ENCODE results near the gene PPM1B. TPM values are rescaled to one million over a fixed set of nuclear protein-coding genes. Genes with fewer than 3 reads are reported as not detected.
"Not testable (repeated sequence)": the region's sequence is repeated elsewhere in the genome, so short reads cannot be mapped to it uniquely, and the experiment has no call there.

The PPM1B gene
- total RNA-seq, 1 experiment from 2014 or later = 33.8 TPM

GRCh38 chr2:44163777-44164176, 4.9 kb upstream of the PPM1B start:
- DNase-seq (ENCODE audit: low spot score) = no peak

DNA sequence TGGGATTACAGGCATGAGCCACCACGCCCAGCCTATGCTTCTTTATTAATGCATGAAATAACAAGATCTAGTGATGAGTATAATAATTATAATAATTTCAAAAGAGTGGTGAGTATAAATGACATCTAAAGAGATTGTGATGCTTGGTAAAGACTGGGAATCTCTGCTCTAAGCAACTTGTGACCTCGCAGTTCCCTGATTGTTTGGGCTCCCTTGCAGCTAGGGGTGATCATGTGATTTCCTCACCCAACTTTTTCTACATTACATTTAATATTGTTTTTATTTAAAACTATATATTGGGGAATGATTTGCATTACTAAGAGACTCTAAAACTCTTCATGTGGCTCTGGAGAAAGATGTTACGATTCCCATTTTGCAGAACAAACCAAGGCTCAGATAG, 4.1 kb upstream of the PPM1B start:
- no peak for DNase-seq (ENCODE audit: low spot score)

- no peak for DNase-seq (ENCODE audit: low spot score)
Measured at GRCh38 chr2:44166096-44166495, 2.6 kb upstream of the PPM1B start.

- no peak for DNase-seq (ENCODE audit: low spot score)
Measured at GRCh38 chr2:44167311-44167907, 1.3 kb upstream of the PPM1B start.

GRCh38 chr2:44167908-44168680, 581 bp upstream of the PPM1B start:
- DNase-seq (ENCODE audit: low spot score) = peak; percentile 100

GRCh38 chr2:44169155-44169898, 652 bp downstream of the PPM1B start:
- peak; percentile 48 for DNase-seq (ENCODE audit: low spot score)

DNA sequence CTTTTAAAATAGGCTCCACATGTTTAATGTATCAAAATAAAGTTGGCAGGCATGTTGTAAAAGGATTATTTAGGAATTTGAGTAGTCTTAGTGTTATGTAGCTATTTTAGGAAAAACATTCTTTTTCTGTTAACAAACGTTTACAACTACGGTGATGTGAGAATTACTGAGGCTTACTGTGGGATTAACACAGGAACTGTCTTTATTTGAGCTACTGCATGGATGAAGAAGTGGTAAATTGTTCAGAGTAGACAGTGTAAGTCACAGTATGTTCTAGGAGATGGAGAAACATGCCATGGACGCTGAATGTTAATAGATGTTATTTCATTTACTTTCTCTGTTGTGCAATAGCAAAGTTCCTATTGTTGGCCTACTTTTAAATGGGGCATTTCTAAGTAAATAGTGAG, 1.6 kb downstream of the PPM1B start:
- DNase-seq (ENCODE audit: low spot score) = peak; percentile 18

DNA sequence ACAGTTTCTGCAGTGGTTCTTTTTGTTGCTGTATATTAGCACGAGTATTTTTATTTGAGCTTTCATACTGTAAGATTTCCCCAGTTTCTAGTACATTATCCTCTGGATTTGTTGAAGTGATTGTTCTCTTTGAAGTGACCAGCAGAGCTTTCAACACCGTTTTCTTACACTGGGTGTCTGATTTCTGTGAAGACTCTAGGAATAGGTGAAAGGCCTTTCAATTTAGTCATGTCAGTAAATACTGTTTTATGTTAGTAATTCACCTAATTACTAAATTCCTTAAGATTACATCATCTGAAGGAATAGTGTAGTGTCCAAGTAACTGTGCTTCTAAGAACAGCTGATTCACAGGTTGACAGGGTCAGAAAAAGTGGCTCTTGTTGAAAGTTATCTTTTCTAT, 2.3 kb downstream of the PPM1B start:
- DNase-seq (ENCODE audit: low spot score) = peak; percentile 75

- DNase-seq (ENCODE audit: low spot score) = not testable (repeated sequence)
Measured at GRCh38 chr2:44171442-44171841, 2.8 kb downstream of the PPM1B start.

GRCh38 chr2:44172576-44172975, 3.9 kb downstream of the PPM1B start:
- no peak for DNase-seq (ENCODE audit: low spot score)

- no peak for DNase-seq (ENCODE audit: low spot score)
Measured at GRCh38 chr2:44178950-44179349, 10.3 kb downstream of the PPM1B start.

- DNase-seq (ENCODE audit: low spot score) = no peak
Measured at GRCh38 chr2:44181648-44182047, 13.0 kb downstream of the PPM1B start.

DNA sequence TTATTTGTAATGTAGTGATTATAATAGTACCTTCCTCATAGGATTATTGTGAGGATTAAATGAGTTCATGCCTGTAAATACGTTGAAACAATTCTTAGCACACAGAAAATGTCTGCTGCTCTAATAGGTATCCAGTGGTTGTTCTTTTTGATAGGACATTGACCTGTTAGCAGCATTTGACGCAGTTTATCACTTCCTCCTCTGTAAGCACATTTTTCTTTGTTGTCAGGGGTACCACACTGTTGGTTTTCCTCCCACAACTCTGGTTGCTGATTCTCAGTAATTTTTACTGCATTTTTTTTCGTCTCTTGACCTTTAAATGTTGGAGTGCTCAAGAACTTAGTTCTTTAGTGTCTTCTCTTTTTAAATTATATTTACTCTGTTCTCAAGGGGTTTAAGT, 15.4 kb downstream of the PPM1B start:
- no peak for DNase-seq (ENCODE audit: low spot score)

- no peak for DNase-seq (ENCODE audit: low spot score)
Measured at GRCh38 chr2:44186810-44187209, 18.1 kb downstream of the PPM1B start.

DNA sequence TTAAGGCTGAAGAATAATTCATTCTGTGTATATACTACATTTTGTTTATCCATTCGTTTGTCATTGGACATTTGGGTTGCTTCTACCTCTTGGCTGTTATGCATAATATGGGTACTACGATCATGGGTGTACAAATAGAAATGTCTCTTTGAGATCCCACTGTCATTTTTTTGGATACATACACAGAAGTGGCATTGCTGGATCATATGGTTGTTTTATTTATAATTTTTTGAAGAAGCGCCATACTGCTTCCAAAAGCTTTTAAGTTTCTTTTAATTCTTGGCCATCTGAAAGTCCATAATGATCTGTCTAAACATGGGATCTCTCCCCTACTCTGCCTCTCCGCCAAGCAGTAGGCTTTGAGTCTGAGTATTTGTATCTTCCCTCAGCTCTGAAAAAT, 18.6 kb downstream of the PPM1B start:
- DNase-seq (ENCODE audit: low spot score) = no peak

DNA sequence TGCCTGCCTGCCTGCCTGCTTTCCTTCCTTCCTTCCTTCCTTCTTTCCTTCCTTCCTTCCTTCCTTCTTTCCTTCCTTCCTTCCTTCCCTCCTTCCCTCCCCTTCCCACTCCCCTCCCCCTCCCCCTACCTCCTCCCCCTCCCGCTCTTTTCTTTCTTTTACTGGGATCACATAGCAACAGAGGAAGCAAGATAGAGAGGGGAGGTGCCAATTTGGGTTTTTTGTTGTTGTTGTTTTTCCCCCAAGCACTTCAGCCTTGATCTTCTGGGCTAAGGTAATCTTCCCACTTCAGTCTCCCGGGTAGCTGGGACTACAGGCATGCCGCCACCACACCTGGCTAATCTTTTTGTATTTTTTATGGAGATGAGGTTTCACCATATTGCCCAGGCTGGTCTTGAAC, 20.0 kb downstream of the PPM1B start:
- no peak for DNase-seq (ENCODE audit: low spot score)

DNA sequence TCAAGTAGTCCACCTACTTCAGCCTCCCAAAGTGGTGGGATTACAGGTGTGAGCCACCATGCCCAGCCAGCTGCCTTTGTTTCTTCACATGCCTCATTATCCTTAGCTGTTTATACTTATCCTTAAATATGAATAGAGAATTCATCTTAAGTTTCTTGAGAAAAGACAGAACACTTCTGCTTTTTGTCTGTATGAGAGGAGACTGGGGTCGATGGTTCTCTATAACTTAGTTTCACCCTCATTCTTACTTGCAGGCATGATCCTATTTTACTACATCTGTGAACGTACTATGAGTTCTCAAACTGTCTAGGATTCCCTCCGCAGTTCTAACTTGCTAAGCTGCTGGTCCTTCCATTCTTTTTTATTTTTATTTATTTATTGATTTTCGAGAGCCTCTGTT, 20.4 kb downstream of the PPM1B start:
- DNase-seq (ENCODE audit: low spot score) = no peak

DNA sequence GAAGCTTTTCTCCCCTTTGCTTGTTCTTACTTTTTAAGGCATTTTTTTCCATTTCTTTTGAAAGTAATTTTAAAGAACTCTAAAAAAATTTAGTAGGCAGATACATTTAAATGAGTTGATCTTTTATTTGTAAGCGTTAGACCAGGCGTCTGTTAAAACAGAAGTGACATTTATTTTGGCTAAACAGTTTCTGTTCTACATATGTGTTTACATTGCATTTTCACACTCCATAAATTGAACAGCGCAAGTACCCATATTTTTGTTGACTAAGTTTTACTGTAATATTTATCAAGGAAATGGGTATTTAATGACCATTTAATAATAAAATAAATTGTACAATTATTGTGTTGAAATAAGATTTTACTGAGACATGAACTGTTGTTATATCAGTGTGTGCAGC, 21.9 kb downstream of the PPM1B start:
- no peak for DNase-seq (ENCODE audit: low spot score)

GRCh38 chr2:44191739-44192138, 23.1 kb downstream of the PPM1B start:
- no peak for DNase-seq (ENCODE audit: low spot score)

DNA sequence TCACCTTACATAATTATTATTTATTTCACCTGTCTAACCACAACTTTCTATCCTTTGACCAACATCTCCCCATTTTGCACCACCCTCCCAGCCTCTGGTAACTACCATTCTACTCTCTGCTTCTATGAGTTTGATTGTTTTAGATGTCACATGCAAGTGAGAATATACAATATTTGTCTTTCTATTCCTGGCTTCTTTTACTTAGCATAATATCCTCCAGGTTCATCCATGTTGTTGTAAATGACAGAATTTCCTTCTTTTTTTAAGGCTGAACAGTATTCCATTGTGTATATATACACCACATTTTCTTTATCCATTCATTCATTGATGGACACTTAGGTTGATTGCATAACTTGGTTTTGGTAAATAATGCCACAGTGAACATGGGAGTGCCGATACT, 24.0 kb downstream of the PPM1B start:
- no peak for DNase-seq (ENCODE audit: low spot score)

DNA sequence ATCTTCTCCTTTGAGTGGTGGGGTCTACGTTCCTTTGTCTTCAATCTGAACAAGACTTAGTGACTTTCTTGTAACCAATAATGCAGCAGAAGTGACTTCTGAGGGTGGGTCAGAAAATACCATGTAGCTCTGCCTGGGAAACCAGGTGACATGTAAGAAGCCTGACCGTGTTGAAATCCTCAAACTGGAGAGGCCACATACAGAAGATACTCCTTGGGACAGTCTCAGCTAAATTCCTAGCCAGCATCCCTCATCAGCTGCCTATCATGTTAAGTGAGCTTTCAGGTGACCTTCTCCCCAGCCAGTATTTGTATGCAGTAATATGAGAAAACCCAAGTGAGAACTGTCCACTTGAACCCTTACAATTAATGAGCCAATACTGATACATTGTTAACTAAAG, 27.0 kb downstream of the PPM1B start:
- DNase-seq (ENCODE audit: low spot score) = no peak

GRCh38 chr2:44197816-44198215, 29.1 kb downstream of the PPM1B start:
- DNase-seq (ENCODE audit: low spot score) = no peak

DNA sequence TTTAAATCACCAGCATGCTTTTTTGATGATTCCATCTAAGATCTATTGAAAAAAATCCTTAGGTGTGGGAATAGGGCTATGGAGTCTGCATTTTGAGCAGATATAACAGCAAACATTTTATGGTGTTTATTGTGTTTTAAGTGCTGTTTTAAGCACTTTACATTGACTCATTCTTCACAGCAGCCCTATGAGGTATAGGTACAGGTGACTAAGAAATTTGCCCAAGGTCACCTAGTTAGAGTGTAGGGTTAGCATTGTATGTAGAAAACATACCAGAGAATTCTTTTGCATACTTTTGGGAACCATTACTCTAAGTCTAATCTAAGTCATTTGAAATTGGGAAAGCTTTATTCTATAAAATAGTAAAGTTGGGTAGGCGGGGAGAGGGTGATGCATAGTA, 31.3 kb downstream of the PPM1B start:
- DNase-seq (ENCODE audit: low spot score) = no peak

Measured in A172 (cell line).